Karpas-422 (cell line): ENCODE data around the gene TOMM40. TPM values are rescaled to one million over a fixed set of nuclear protein-coding genes. Genes with fewer than 3 reads are reported as not detected.
"Not testable (repeated sequence)": the region's sequence is repeated elsewhere in the genome, so short reads cannot be mapped to it uniquely, and the experiment has no call there.

ENCODE experiments used
- DNase-seq: peaks from one replicate; pipeline ENCODE4 v3.0.0-alpha.2; 2015
- H2AFZ ChIP-seq: fragments of 200-600 bp; sonication (generic); 2 replicates; pipeline ENCODE4 v1.6.1; 2014; ENCODE audit warnings: antibody characterized with exemption, low read length, mixed read lengths
- H3K27ac ChIP-seq: fragments of 200-600 bp; sonication (generic); 2 replicates; pipeline ENCODE4 v1.5.1; 2014; ENCODE audit warnings: mild to moderate bottlenecking, low read length, moderate library complexity
- H3K27me3 ChIP-seq: fragments of 200-600 bp; sonication (generic); 2 replicates; pipeline ENCODE4 v1.6.1; 2014; ENCODE audit warnings: low read length, mixed read lengths
- H3K36me3 ChIP-seq: fragments of 200-600 bp; sonication (generic); 2 replicates; pipeline ENCODE4 v1.6.1; 2014; ENCODE audit warnings: low read length, mixed read lengths; ENCODE audit not compliant: insufficient read depth
- H3K4me1 ChIP-seq: fragments of 200-600 bp; sonication (generic); 2 replicates; pipeline ENCODE4 v1.6.1; 2014; ENCODE audit warnings: mild to moderate bottlenecking, low read length, mixed read lengths
- H3K4me2 ChIP-seq: fragments of 200-600 bp; sonication (generic); 2 replicates; pipeline ENCODE4 v1.6.1; 2014; ENCODE audit warnings: low read length, low read depth, mild to moderate bottlenecking; ENCODE audit not compliant: poor library complexity, severe bottlenecking
- H3K4me3 ChIP-seq: fragments of 200-600 bp; sonication (generic); 2 replicates; pipeline ENCODE4 v1.5.1; 2014; ENCODE audit warnings: mild to moderate bottlenecking, antibody characterized with exemption, low read length, mixed read lengths
- H3K79me2 ChIP-seq: fragments of 200-600 bp; sonication (generic); 2 replicates; pipeline ENCODE4 v1.6.1; 2014; ENCODE audit warnings: mild to moderate bottlenecking, low read length, mixed read lengths
- H3K9ac ChIP-seq: fragments of 200-600 bp; sonication (generic); 2 replicates; pipeline ENCODE4 v1.6.0; 2014; ENCODE audit warnings: low read length
- H3K9me2 ChIP-seq: fragments of 200-600 bp; sonication (generic), shearing (Covaris generic); replicated peaks from 2 replicates; pipeline ENCODE4 v1.6.0; 2014; ENCODE audit warnings: mild to moderate bottlenecking, low read length, moderate library complexity; ENCODE audit not compliant: insufficient read depth
- H3K9me3 ChIP-seq: fragments of 300-700, 200-600 bp; sonication (generic); 2 replicates; pipeline ENCODE4 v1.6.1; 2014; ENCODE audit warnings: low read length, mixed read lengths
- H4K20me1 ChIP-seq: fragments of 200-600 bp; sonication (generic); 2 replicates; pipeline ENCODE4 v1.6.1; 2014; ENCODE audit warnings: mild to moderate bottlenecking, antibody characterized with exemption, low read length, low read depth; ENCODE audit not compliant: insufficient read depth
- total RNA-seq: library from RNA; depleted of rRNA; stranded (reverse); fragments of >200 nt; shearing (Covaris generic); gene quantifications from 2 replicates; pipeline ENCODE4 v1.2.3, GENCODE V29; 2014; ENCODE audit warnings: low replicate concordance

TOMM40 gene
- total RNA-seq, 1 experiment from 2014 or later, result 25.6 TPM

DNA sequence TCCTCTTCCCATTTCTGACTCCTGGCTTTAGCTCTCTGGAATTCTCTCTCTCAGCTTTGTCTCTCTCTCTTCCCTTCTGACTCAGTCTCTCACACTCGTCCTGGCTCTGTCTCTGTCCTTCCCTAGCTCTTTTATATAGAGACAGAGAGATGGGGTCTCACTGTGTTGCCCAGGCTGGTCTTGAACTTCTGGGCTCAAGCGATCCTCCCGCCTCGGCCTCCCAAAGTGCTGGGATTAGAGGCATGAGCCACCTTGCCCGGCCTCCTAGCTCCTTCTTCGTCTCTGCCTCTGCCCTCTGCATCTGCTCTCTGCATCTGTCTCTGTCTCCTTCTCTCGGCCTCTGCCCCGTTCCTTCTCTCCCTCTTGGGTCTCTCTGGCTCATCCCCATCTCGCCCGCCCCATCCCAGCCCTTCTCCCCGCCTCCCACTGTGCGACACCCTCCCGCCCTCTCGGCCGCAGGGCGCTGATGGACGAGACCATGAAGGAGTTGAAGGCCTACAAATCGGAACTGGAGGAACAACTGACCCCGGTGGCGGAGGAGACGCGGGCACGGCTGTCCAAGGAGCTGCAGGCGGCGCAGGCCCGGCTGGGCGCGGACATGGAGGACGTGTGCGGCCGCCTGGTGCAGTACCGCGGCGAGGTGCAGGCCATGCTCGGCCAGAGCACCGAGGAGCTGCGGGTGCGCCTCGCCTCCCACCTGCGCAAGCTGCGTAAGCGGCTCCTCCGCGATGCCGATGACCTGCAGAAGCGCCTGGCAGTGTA lies 17.2 kb downstream of the TOMM40 start:
- H3K4me1 ChIP-seq, result peaks cover 4% of the 10 kb centered on the region; the same call in 1 of the 2 replicates
- no peaks in the 10 kb centered on the region for H4K20me1 ChIP-seq
- no peak overlapping the region for H3K9ac ChIP-seq
- H3K27ac ChIP-seq, result no peak overlapping the region
- H3K9me3 ChIP-seq, result no peaks in the 10 kb centered on the region
- H3K4me2 ChIP-seq, result no peak overlapping the region
- no peaks in the 10 kb centered on the region for H3K79me2 ChIP-seq
- no peak overlapping the region for H2AFZ ChIP-seq
- H3K9me2 ChIP-seq, result no peaks in the 10 kb centered on the region
- no peak for DNase-seq
- no peaks in the 10 kb centered on the region for H3K27me3 ChIP-seq
- H3K4me3 ChIP-seq, result no peak overlapping the region
- no peaks in the 10 kb centered on the region for H3K36me3 ChIP-seq

- Histone ChIP-seq H3K4me3 (no peak overlapping the region), H3K4me1 (peaks cover 4% of the 10 kb centered on the region; the same call in 1 of the 2 replicates), H3K4me2 (no peak overlapping the region), H3K27ac (no peak overlapping the region), H3K9ac (no peak overlapping the region), H3K36me3 (no peaks in the 10 kb centered on the region), H2AFZ (no peak overlapping the region), H3K9me3 (no peaks in the 10 kb centered on the region), H3K9me2 (no peaks in the 10 kb centered on the region), H3K79me2 (no peaks in the 10 kb centered on the region), H3K27me3 (no peaks in the 10 kb centered on the region), H4K20me1 (no peaks in the 10 kb centered on the region)
- DNase-seq, result no peak
These were observed 17.8 kb downstream of the TOMM40 start for GRCh38 chr19:44908836-44909261.

- Histone ChIP-seq H4K20me1 (no peaks in the 10 kb centered on the region), H3K9me3 (no peaks in the 10 kb centered on the region), H3K4me2 (no peak overlapping the region), H3K9ac (no peak overlapping the region), H3K9me2 (no peaks in the 10 kb centered on the region), H3K4me3 (no peak overlapping the region), H3K4me1 (peaks cover 5% of the 10 kb centered on the region), H3K27me3 (no peaks in the 10 kb centered on the region), H3K27ac (no peak overlapping the region), H3K79me2 (no peaks in the 10 kb centered on the region), H2AFZ (no peak overlapping the region), H3K36me3 (no peaks in the 10 kb centered on the region)
- no peak for DNase-seq
These were observed 18.7 kb downstream of the TOMM40 start for GRCh38 chr19:44909775-44910174.

- not testable (repeated sequence) for H3K36me3 ChIP-seq, H3K79me2 ChIP-seq, H3K27me3 ChIP-seq, H4K20me1 ChIP-seq, H3K9me2 ChIP-seq, H3K4me1 ChIP-seq, H3K4me2 ChIP-seq, H3K9ac ChIP-seq, H3K4me3 ChIP-seq, DNase-seq, H3K27ac ChIP-seq, H2AFZ ChIP-seq, H3K9me3 ChIP-seq
These were observed 20.8 kb downstream of the TOMM40 start for GRCh38 chr19:44911896-44912295.

DNA sequence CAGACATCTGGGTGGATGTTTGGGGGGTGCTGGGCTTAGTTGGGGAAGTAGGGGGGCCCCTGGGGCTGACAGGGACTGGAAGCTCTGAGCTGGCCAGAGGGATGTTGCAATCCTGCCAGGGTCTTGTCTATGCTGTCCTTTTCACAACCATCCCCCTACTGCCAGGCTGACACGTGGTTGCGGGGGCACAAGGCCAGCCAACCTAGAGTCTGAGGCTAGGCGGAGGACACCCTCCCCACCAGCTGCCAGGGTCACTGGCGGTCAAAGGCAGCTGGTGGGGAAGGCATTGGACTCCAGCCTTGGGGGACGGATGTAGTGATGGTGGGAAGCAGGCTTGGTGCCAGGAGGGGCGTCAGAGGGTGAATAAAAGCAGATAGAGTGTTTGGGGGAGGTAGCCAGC lies 21.8 kb downstream of the TOMM40 start:
- Histone ChIP-seq H3K27me3 (no peaks in the 10 kb centered on the region), H4K20me1 (no peaks in the 10 kb centered on the region), H3K9ac (no peak overlapping the region), H3K4me3 (no peak overlapping the region), H3K4me2 (no peak overlapping the region), H3K9me3 (no peaks in the 10 kb centered on the region), H3K9me2 (no peaks in the 10 kb centered on the region), H3K79me2 (no peaks in the 10 kb centered on the region), H3K4me1 (peaks cover 5% of the 10 kb centered on the region), H3K27ac (no peak overlapping the region), H3K36me3 (no peaks in the 10 kb centered on the region), H2AFZ (no peak overlapping the region)
- DNase-seq, result no peak

GRCh38 chr19:44913512-44914432 lies 22.7 kb downstream of the TOMM40 start:
- not testable (repeated sequence) for H4K20me1 ChIP-seq, DNase-seq, H2AFZ ChIP-seq, H3K27ac ChIP-seq, H3K36me3 ChIP-seq, H3K9ac ChIP-seq, H3K27me3 ChIP-seq, H3K9me2 ChIP-seq, H3K4me2 ChIP-seq, H3K4me1 ChIP-seq, H3K4me3 ChIP-seq, H3K79me2 ChIP-seq, H3K9me3 ChIP-seq

GRCh38 chr19:44914433-44915206 lies 23.6 kb downstream of the TOMM40 start, which contains the start of gene APOC1:
Gene APOC1 (plus strand): TSS chr19:44914608. CDS start chr19:44914892, 284 bp downstream.
- H3K36me3 ChIP-seq, H3K27me3 ChIP-seq, H4K20me1 ChIP-seq, H3K79me2 ChIP-seq, H3K27ac ChIP-seq, H2AFZ ChIP-seq, H3K9me2 ChIP-seq, H3K4me1 ChIP-seq, H3K9me3 ChIP-seq: not testable (repeated sequence)
- peak within 1 kb of the TSS; percentile 43; the same call in 1 of the 2 replicates for H3K4me3 ChIP-seq
- H3K4me2 ChIP-seq, result peak within 1 kb of the TSS; percentile 60
- H3K9ac ChIP-seq, result peak within 1 kb of the TSS; percentile 41; the same call in 1 of the 2 replicates
- peak; percentile 90 for DNase-seq
